ENCODE results near the gene THRA. TPM values are rescaled to one million over a fixed set of nuclear protein-coding genes. Genes with fewer than 3 reads are reported as not detected.
A peak's percentile ranks its signal among the peaks of the same experiment; 100 is the strongest.

THRA gene
- polyA plus RNA-seq, 6 donors from 2014 or later, result 1.9 to 5.3 (median 4.7) TPM

GRCh38 chr17:40113110-40113906, 50.5 kb downstream of the THRA start:
- DNase-seq, result peak; percentile 91
- H3K27ac Mint-ChIP-seq, result peak overlapping the region; percentile 52 to 89 (median 72)

GRCh38 chr17:40113907-40114245, 51.1 kb downstream of the THRA start:
- DNase-seq, result no peak
- no peak for ATAC-seq (ENCODE audit: low read depth in 2 of 2)
- Mint-ChIP-seq H3K27ac (peak overlapping the region in 3 of 6 donors; percentile 52 to 73 (median 71)), H3K36me3 (no peaks in the 10 kb centered on the region), H3K27me3 (no peaks in the 10 kb centered on the region), H3K9me3 (no peaks in the 10 kb centered on the region), H3K4me3 (peak overlapping the region in 7 of 8 donors; percentile 9 to 91 (median 89)), H3K4me1 (peaks cover 33 to 52% (median 33%) of the 10 kb centered on the region in 3 donors)

More at GRCh38 chr17:40113110-40113906, 50.5 kb downstream of the THRA start:
- no peaks in the 10 kb centered on the region for H3K27me3 Mint-ChIP-seq
- ATAC-seq (ENCODE audit: low read depth in 2 of 2), result peak; percentile 91
- H3K4me1 Mint-ChIP-seq, result peaks cover 31 to 55% (median 36%) of the 10 kb centered on the region in 3 donors
- H3K4me3 Mint-ChIP-seq, result peak overlapping the region; percentile 75 to 92 (median 89)
- no peaks in the 10 kb centered on the region for H3K36me3 Mint-ChIP-seq
- no peaks in the 10 kb centered on the region for H3K9me3 Mint-ChIP-seq

- no peak for DNase-seq
Measured at GRCh38 chr17:40115101-40115436, 52.3 kb downstream of the THRA start.

GRCh38 chr17:40121181-40122135, 58.7 kb downstream of the THRA start, which contains the start of gene MSL1:
MSL1 (plus strand) TSS chr17:40121971; CDS start chr17:40122613, 642 bp downstream.
- Mint-ChIP-seq H3K4me3 (peak within 1 kb of the TSS; percentile 81 to 98 (median 90)), H3K27me3 (no peaks in the 10 kb centered on the region), H3K27ac (peak within 1 kb of the TSS; percentile 60 to 82 (median 72)), H3K36me3 (no peaks in the 10 kb centered on the region), H3K9me3 (no peaks in the 10 kb centered on the region), H3K4me1 (peaks cover 25 to 41% (median 34%) of the 10 kb centered on the region in 3 donors)
- DNase-seq (peak; percentile 85), ATAC-seq (ENCODE audit: low read depth in 2 of 2) (peak; percentile 74 to 75)

More at GRCh38 chr17:40115101-40115436, 52.3 kb downstream of the THRA start:
- Mint-ChIP-seq H3K27me3 (no peaks in the 10 kb centered on the region), H3K4me1 (peaks cover 29 to 43% (median 33%) of the 10 kb centered on the region in 3 donors), H3K9me3 (no peaks in the 10 kb centered on the region), H3K4me3 (peak overlapping the region in 1 of 8 donors; percentile 15), H3K36me3 (no peaks in the 10 kb centered on the region), H3K27ac (peak overlapping the region in 1 of 6 donors; percentile 72)
- ATAC-seq (ENCODE audit: low read depth in 2 of 2), result no peak

GRCh38 chr17:40122136-40122998, 59.6 kb downstream of the THRA start:
- H3K9me3 Mint-ChIP-seq, result no peaks in the 10 kb centered on the region

GRCh38 chr17:40122999-40123810, 60.4 kb downstream of the THRA start:
- Mint-ChIP-seq H3K9me3 (no peaks in the 10 kb centered on the region), H3K36me3 (peaks cover 0 to 4% of the 10 kb centered on the region in 2 donors), H3K4me3 (peak overlapping the region; percentile 88 to 99 (median 94)), H3K27ac (peak overlapping the region; percentile 46 to 95 (median 84)), H3K27me3 (no peaks in the 10 kb centered on the region), H3K4me1 (peaks cover 28 to 41% (median 34%) of the 10 kb centered on the region in 3 donors)
- ATAC-seq (ENCODE audit: low read depth in 2 of 2) (peak; percentile 26 to 35), DNase-seq (peak; percentile 43)

More at GRCh38 chr17:40122136-40122998, 59.6 kb downstream of the THRA start:
- H3K4me3 Mint-ChIP-seq, result peak overlapping the region in 7 of 8 donors; percentile 82 to 98 (median 91)
- ATAC-seq (ENCODE audit: low read depth in 2 of 2) (peak; percentile 46 to 55), DNase-seq (peak; percentile 45)
- H3K36me3 Mint-ChIP-seq, result peaks cover 0 to 4% of the 10 kb centered on the region in 2 donors
- H3K27ac Mint-ChIP-seq, result peak overlapping the region in 2 of 6 donors; percentile 46 to 60
- H3K4me1 Mint-ChIP-seq, result peaks cover 25 to 44% (median 34%) of the 10 kb centered on the region in 3 donors
- no peaks in the 10 kb centered on the region for H3K27me3 Mint-ChIP-seq

- Mint-ChIP-seq H3K9me3 (no peaks in the 10 kb centered on the region), H3K36me3 (peaks cover 0 to 4% of the 10 kb centered on the region in 2 donors), H3K27me3 (no peaks in the 10 kb centered on the region), H3K27ac (peak overlapping the region in 5 of 6 donors; percentile 1 to 95 (median 85)), H3K4me1 (peaks cover 24 to 38% (median 34%) of the 10 kb centered on the region in 3 donors), H3K4me3 (peak overlapping the region; percentile 88 to 99 (median 94))
- no peak for DNase-seq
- ATAC-seq (ENCODE audit: low read depth in 2 of 2), result no peak
Measured at GRCh38 chr17:40123811-40124114, 61.0 kb downstream of the THRA start.

- peaks cover 0 to 4% of the 10 kb centered on the region in 2 donors for H3K36me3 Mint-ChIP-seq
- H3K27ac Mint-ChIP-seq, result peak overlapping the region in 5 of 6 donors; percentile 3 to 79 (median 31)
- ATAC-seq (ENCODE audit: low read depth in 2 of 2) (no peak), DNase-seq (no peak)
- H3K27me3 Mint-ChIP-seq, result no peaks in the 10 kb centered on the region
- H3K4me1 Mint-ChIP-seq, result peaks cover 25 to 38% (median 34%) of the 10 kb centered on the region in 3 donors
- H3K4me3 Mint-ChIP-seq, result peak overlapping the region; percentile 88 to 99 (median 94)
- H3K9me3 Mint-ChIP-seq, result no peaks in the 10 kb centered on the region
Measured at GRCh38 chr17:40124279-40125141, 61.7 kb downstream of the THRA start.

- H3K9me3 Mint-ChIP-seq, result no peaks in the 10 kb centered on the region
- peaks cover 8 to 31% of the 10 kb centered on the region in 2 donors for H3K36me3 Mint-ChIP-seq
- no peaks in the 10 kb centered on the region for H3K27me3 Mint-ChIP-seq
- peaks cover 9 to 19% (median 13%) of the 10 kb centered on the region in 3 donors for H3K4me1 Mint-ChIP-seq
- H3K27ac Mint-ChIP-seq, result peak overlapping the region in 2 of 6 donors; percentile 43 to 66
- H3K4me3 Mint-ChIP-seq, result no peak overlapping the region
- DNase-seq (no peak), ATAC-seq (ENCODE audit: low read depth in 2 of 2) (no peak)
Measured at GRCh38 chr17:40129498-40129897, 66.7 kb downstream of the THRA start.

- ATAC-seq (ENCODE audit: low read depth in 2 of 2), result no peak
- H3K9me3 Mint-ChIP-seq, result no peaks in the 10 kb centered on the region
- peaks cover 2 to 19% (median 10%) of the 10 kb centered on the region in 3 donors for H3K4me1 Mint-ChIP-seq
- H3K27ac Mint-ChIP-seq, result peak overlapping the region in 2 of 6 donors; percentile 43 to 85
- no peaks in the 10 kb centered on the region for H3K27me3 Mint-ChIP-seq
- peaks cover 17 to 35% of the 10 kb centered on the region in 2 donors for H3K36me3 Mint-ChIP-seq
- no peak overlapping the region for H3K4me3 Mint-ChIP-seq
- no peak for DNase-seq
Measured at GRCh38 chr17:40130352-40131042, 67.7 kb downstream of the THRA start.

GRCh38 chr17:40134184-40134583, 71.4 kb downstream of the THRA start:
- ATAC-seq (ENCODE audit: low read depth in 2 of 2) (no peak), DNase-seq (no peak)
- H3K4me3 Mint-ChIP-seq, result no peak overlapping the region
- peaks cover 4 to 15% (median 5%) of the 10 kb centered on the region in 3 donors for H3K4me1 Mint-ChIP-seq
- peak overlapping the region in 4 of 6 donors; percentile 11 to 82 (median 40) for H3K27ac Mint-ChIP-seq
- peaks cover 22 to 37% of the 10 kb centered on the region in 2 donors for H3K36me3 Mint-ChIP-seq
- no peaks in the 10 kb centered on the region for H3K9me3 Mint-ChIP-seq
- H3K27me3 Mint-ChIP-seq, result no peaks in the 10 kb centered on the region

Data from naive B cell (primary cell).